Measurements from ENCODE around the gene SENP6. TPM values are rescaled to one million over a fixed set of nuclear protein-coding genes. Genes with fewer than 3 reads are reported as not detected.
A peak's percentile ranks its signal among the peaks of the same experiment; 100 is the strongest.

SENP6 gene
- total RNA-seq, 1 experiment from 2014 or later: 90.9 TPM

- TF ChIP-seq ZNF317 (CRISPR knock-in tag; IDR thresholded peaks at IDR 0.05; ENCODE audit: borderline replicate concordance, low read depth) (no peak), ZNF281 (CRISPR knock-in tag; IDR thresholded peaks at IDR 0.05) (no peak), TCF7 (CRISPR knock-in tag; IDR thresholded peaks at IDR 0.05; ENCODE audit: low read depth) (no peak), RORB (CRISPR knock-in tag; IDR thresholded peaks at IDR 0.05) (no peak), ZNF425 (CRISPR knock-in tag; conservative IDR thresholded peaks at IDR 0.05) (no peak), JUN (CRISPR knock-in tag; IDR thresholded peaks at IDR 0.05) (no peak), SMAD3 (CRISPR knock-in tag; IDR thresholded peaks at IDR 0.05; ENCODE audit: borderline replicate concordance) (no peak), CBFB (CRISPR knock-in tag; IDR thresholded peaks at IDR 0.05; ENCODE audit: low read depth) (no peak), E2F1 (CRISPR knock-in tag; IDR thresholded peaks at IDR 0.05) (no peak), ZNF232 (CRISPR knock-in tag; IDR thresholded peaks at IDR 0.05) (no peak), NR1H2 (CRISPR knock-in tag; IDR thresholded peaks at IDR 0.05) (no peak), CREM (CRISPR knock-in tag; IDR thresholded peaks at IDR 0.05) (no peak), ESRRA (CRISPR knock-in tag; IDR thresholded peaks at IDR 0.05; ENCODE audit: borderline replicate concordance) (no peak)
- TF ChIP-seq, protein P1, sequence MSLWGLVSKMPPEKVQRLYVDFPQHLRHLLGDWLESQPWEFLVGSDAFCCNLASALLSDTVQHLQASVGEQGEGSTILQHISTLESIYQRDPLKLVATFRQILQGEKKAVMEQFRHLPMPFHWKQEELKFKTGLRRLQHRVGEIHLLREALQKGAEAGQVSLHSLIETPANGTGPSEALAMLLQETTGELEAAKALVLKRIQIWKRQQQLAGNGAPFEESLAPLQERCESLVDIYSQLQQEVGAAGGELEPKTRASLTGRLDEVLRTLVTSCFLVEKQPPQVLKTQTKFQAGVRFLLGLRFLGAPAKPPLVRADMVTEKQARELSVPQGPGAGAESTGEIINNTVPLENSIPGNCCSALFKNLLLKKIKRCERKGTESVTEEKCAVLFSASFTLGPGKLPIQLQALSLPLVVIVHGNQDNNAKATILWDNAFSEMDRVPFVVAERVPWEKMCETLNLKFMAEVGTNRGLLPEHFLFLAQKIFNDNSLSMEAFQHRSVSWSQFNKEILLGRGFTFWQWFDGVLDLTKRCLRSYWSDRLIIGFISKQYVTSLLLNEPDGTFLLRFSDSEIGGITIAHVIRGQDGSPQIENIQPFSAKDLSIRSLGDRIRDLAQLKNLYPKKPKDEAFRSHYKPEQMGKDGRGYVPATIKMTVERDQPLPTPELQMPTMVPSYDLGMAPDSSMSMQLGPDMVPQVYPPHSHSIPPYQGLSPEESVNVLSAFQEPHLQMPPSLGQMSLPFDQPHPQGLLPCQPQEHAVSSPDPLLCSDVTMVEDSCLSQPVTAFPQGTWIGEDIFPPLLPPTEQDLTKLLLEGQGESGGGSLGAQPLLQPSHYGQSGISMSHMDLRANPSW (CRISPR knock-in tag; conservative IDR thresholded peaks at IDR 0.05; ENCODE audit: low read depth): no peak
- TF ChIP-seq, protein P2, sequence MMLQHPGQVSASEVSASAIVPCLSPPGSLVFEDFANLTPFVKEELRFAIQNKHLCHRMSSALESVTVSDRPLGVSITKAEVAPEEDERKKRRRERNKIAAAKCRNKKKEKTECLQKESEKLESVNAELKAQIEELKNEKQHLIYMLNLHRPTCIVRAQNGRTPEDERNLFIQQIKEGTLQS (CRISPR knock-in tag; conservative IDR thresholded peaks at IDR 0.05): no peak
- H3K4me3 Mint-ChIP-seq: no peak overlapping the region
- ATAC-seq (no peak), DNase-seq (ENCODE audit: low spot score) (no peak)
- H3K9me3 Mint-ChIP-seq: no peaks in the 10 kb centered on the region
- no peak overlapping the region for H3K27ac Mint-ChIP-seq
- no peaks in the 10 kb centered on the region for H3K27me3 Mint-ChIP-seq (ENCODE audit: low read depth)
- no peaks in the 10 kb centered on the region for H3K36me3 Mint-ChIP-seq
- ChIA-PET CTCF (no interaction called here), POLR2A (no interaction called here)
- H3K4me1 Mint-ChIP-seq: 0 out of 2 replicates have a peak, but pooled peaks cover 2% of the 10 kb centered on the region
Observed at GRCh38 chr6:75557068-75557467, 44.6 kb upstream of the SENP6 start.

DNA sequence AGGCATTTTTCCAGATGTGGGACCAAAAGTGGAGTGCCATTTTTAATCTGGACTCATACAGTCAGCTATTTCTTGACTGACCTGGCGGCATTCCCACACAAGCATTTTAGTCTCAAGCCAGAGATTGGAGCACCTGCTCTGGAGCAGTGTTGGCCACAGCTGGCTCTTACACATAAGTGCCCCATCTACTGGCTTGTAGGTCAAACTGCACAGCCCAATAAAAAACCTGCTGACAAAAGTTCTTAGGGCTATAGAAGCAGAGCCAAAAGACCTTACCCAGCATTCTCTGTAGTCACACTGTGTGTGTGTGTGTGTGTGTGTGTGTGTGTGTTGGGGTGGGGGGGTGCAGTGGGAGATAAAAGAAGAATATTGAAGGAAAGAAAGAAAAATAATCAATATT is 38.6 kb upstream of the SENP6 start:
- ChIA-PET POLR2A (interaction anchor here (0.8 kb wide), 1 partner anchor 58 kb away, joined by 3 read pairs; no protein-coding TSS in a partner anchor), CTCF (interaction anchor here (0.7 to 2.1 kb wide), 10 partner anchors 9 to 354 kb away, joined by 3 to 9 read pairs (median 4); no protein-coding TSS in a partner anchor)
- Mint-ChIP-seq H3K36me3 (peaks cover 21% of the 10 kb centered on the region), H3K27me3 (ENCODE audit: low read depth) (peaks cover 2% of the 10 kb centered on the region; the same call in 1 of the 2 replicates), H3K9me3 (peaks cover 31% of the 10 kb centered on the region), H3K4me1 (no peaks in the 10 kb centered on the region), H3K27ac (no peak overlapping the region), H3K4me3 (no peak overlapping the region)
- TF ChIP-seq ELF4 (CRISPR knock-in tag; IDR thresholded peaks at IDR 0.05; ENCODE audit: low read depth): no peak
- TF ChIP-seq RORB (CRISPR knock-in tag; IDR thresholded peaks at IDR 0.05): no peak
- TF ChIP-seq, protein P3, sequence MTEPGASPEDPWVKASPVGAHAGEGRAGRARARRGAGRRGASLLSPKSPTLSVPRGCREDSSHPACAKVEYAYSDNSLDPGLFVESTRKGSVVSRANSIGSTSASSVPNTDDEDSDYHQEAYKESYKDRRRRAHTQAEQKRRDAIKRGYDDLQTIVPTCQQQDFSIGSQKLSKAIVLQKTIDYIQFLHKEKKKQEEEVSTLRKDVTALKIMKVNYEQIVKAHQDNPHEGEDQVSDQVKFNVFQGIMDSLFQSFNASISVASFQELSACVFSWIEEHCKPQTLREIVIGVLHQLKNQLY (CRISPR knock-in tag; IDR thresholded peaks at IDR 0.05): no peak
- TF ChIP-seq, protein P2 (CRISPR knock-in tag; conservative IDR thresholded peaks at IDR 0.05): no peak
- TF ChIP-seq, protein P4, sequence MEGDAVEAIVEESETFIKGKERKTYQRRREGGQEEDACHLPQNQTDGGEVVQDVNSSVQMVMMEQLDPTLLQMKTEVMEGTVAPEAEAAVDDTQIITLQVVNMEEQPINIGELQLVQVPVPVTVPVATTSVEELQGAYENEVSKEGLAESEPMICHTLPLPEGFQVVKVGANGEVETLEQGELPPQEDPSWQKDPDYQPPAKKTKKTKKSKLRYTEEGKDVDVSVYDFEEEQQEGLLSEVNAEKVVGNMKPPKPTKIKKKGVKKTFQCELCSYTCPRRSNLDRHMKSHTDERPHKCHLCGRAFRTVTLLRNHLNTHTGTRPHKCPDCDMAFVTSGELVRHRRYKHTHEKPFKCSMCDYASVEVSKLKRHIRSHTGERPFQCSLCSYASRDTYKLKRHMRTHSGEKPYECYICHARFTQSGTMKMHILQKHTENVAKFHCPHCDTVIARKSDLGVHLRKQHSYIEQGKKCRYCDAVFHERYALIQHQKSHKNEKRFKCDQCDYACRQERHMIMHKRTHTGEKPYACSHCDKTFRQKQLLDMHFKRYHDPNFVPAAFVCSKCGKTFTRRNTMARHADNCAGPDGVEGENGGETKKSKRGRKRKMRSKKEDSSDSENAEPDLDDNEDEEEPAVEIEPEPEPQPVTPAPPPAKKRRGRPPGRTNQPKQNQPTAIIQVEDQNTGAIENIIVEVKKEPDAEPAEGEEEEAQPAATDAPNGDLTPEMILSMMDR (IDR thresholded peaks at IDR 0.05): peak; percentile 21; the same call in 1 of the 2 replicates
- DNase-seq (ENCODE audit: low spot score) (peak; percentile 15), ATAC-seq (peak; percentile 100)

Measured in WTC11 (cell line).